Heart left ventricle (tissue), 16 donors: ENCODE measurements around the gene EPOP. TPM values are rescaled to one million over a fixed set of nuclear protein-coding genes. Genes with fewer than 3 reads are reported as not detected.

Experiments used
- ATAC-seq, 4 donors: fragments of 200-7000 bp; cut with Tn5 transposase; one replicate each; pipeline ENCODE4 v1.9.1; 2020 to 2022; ENCODE audit warnings: moderate library complexity in 4 of 4, mild to moderate bottlenecking in 3 of 4, moderate number of reproducible peaks in 1 of 4
- DNase-seq, 5 donors: peaks; one replicate each; pipeline ENCODE4 v3.0.0-alpha.2; 2020
- H3K27ac ChIP-seq, 12 donors: fragments of 200-600 bp; sonication (generic) in 4 of 12; one replicate each; pipeline versions ENCODE4 v1.5.0 to v1.8.0; 2016 to 2022; ENCODE audit warnings: mild to moderate bottlenecking in 2 of 12
- H3K27me3 ChIP-seq, 9 donors: fragments of 200-600 bp; sonication (generic) in 2 of 9; one replicate each; pipeline versions ENCODE4 v1.5.1 to v1.8.0; 2016 to 2022; ENCODE audit warnings: mild to moderate bottlenecking in 3 of 9
- H3K36me3 ChIP-seq, 9 donors: fragments of 200-600 bp; sonication (generic) in 2 of 9; one replicate each; pipeline versions ENCODE4 v1.5.0 to v1.8.0; 2018 to 2022; ENCODE audit warnings: mild to moderate bottlenecking in 2 of 9
- H3K4me1 ChIP-seq, 12 donors: fragments of 200-600 bp; sonication (generic) in 4 of 12; one replicate each; pipeline versions ENCODE4 v1.5.0 to v1.8.0; 2016 to 2022; ENCODE audit warnings: mild to moderate bottlenecking in 3 of 12
- H3K4me3 ChIP-seq, 12 donors: fragments of 200-600 bp; sonication (generic) in 4 of 12; one replicate each; pipeline versions ENCODE4 v1.5.0 to v1.8.0; 2017 to 2022; ENCODE audit warnings: mild to moderate bottlenecking in 9 of 12, moderate library complexity in 4 of 12
- H3K9me3 ChIP-seq, 12 donors: fragments of 200-600 bp; sonication (generic) in 4 of 12; one replicate each; pipeline versions ENCODE4 v1.5.0 to v1.8.0; 2016 to 2022; ENCODE audit warnings: mild to moderate bottlenecking in 1 of 12
- CTCF ChIP-seq, 12 donors: fragments of 200-600 bp; sonication (generic) in 4 of 12; IDR thresholded peaks; one replicate each; pipeline versions ENCODE4 v1.5.0 to v1.8.0; 2018 to 2022; ENCODE audit warnings: antibody characterized with exemption in 12 of 12, mild to moderate bottlenecking in 5 of 12
- POLR2A ChIP-seq, 2 donors: fragments of 450-650 bp; IDR thresholded peaks; one replicate each; pipeline ENCODE4 v1.6.1; 2017; ENCODE audit warnings: antibody characterized with exemption in 2 of 2, mild to moderate bottlenecking in 2 of 2, moderate library complexity in 2 of 2
- WGBS, 4 donors: extraction: QIAGEN DNeasy Blood & Tissue Kit in 2 of 4; methylation state at CpG; one replicate each; pipeline versions ENCODE4 v1.1.5 to v1.1.7; 2013 to 2018; 5-methylcytosine and 5-hydroxymethylcytosine counted together
- intact Hi-C, 10 donors: fragments of 100-400 bp; cut with DNase I; formaldehyde crosslinking; loops; one replicate each; pipeline versions ENCODE4 v1.11.1 to v1.14.2; 2022
- polyA plus RNA-seq, 2 donors: library from polyadenylated mRNA; stranded (reverse); fragments of 200-250 nt; gene quantifications; one replicate each; pipeline ENCODE4 v1.2.3, GENCODE V29; 2013
- total RNA-seq, 9 donors: library from RNA; depleted of rRNA in 2 of 9; stranded (reverse); fragments of >200 nt in 2 of 9; fragmentation: NEBNext Ultra II Directional in 3 of 9; extraction: Animal tissue kit (Norgen Biotek cat#: 25700) in 3 of 9; gene quantifications; one replicate each; pipeline versions ENCODE4 v1.1.0 to v1.2.4, GENCODE V29; 2016 to 2023
- donor health status: ischemic (EF 13 %, LVEDD 7.1; RV severe dilation, severe dysfunction).
- donor health status: healthy with polysubstance abuse.
- donor health status: DM: no; HTN: yes; CAD: no.
- donor health status: DM: no; HTN: no; CAD: no.
- donor health status: ischemic (EF 25% LVEDD 6.9; RV normal size, moderate dysfunction).
- donor health status: ischemic (EF 25% LVEDD 5.7; RV mildly dilated, moderate dysfunction).
- donor health status: healthy.
- donor health status: DM: yes; HTN: yes; CAD: no.
- donor health status: ischemic (EF 35%, LVEDD 5.7; RV mildly dilated, moderate dysfunction).
- donor health status: nonischemic (EF 11% LVEDD 7.7; RV severe dilation, severe dysfunction).
- donor health status: DM: yes; HTN: yes; CAD: no.
- donor health status: PGD.
- donor health status: ischemic (EF 29% LVEDD 5.4; RV normal size, mild dysfunction).
- donor health status: nonischemic (EF 23%, LVEDD 6.1; RV moderate dilation, normal function).

Gene EPOP
- total and polyA plus RNA-seq, 11 donors: 0.25 to 3.1 (median 0.94) TPM

GRCh38 chr17:38705523-38705802 lies 30.7 kb upstream of the EPOP start:
- DNase-seq: peak in 1 of 5 donors; percentile 56
- H3K4me1 ChIP-seq: peaks cover 4 to 62% (median 31%) of the 10 kb centered on the region in 12 donors
- intact Hi-C loops: loop anchor here in 1 of 10 donors (2.0 kb wide), 1 partner anchor 25 kb away; the partner anchor contains the start of gene CISD3
- 0 to 1% (median 1%) methylated on average over 9 to 31 of the region's 32 CpGs for WGBS, 4 donors
- no peaks in the 10 kb centered on the region for H3K9me3 ChIP-seq
- no peaks in the 10 kb centered on the region for H3K27me3 ChIP-seq
- peak overlapping the region; percentile 67 to 97 (median 87) for H3K4me3 ChIP-seq
- H3K27ac ChIP-seq: peak overlapping the region; percentile 87 to 99 (median 94)
- ATAC-seq: no peak
- H3K36me3 ChIP-seq: peaks cover 0 to 33% (median 28%) of the 10 kb centered on the region in 9 donors
- TF ChIP-seq CTCF (IDR thresholded peaks at IDR 0.05): no peak
- TF ChIP-seq POLR2A (IDR thresholded peaks at IDR 0.05): no peak

- Histone ChIP-seq H3K9me3 (no peaks in the 10 kb centered on the region), H3K4me1 (peaks cover 4 to 56% (median 31%) of the 10 kb centered on the region in 12 donors), H3K4me3 (peak within 1 kb of the TSS; percentile 67 to 97 (median 87)), H3K27ac (peak within 1 kb of the TSS; percentile 89 to 99 (median 97)), H3K27me3 (no peaks in the 10 kb centered on the region), H3K36me3 (peaks cover 0 to 27% (median 22%) of the 10 kb centered on the region in 9 donors)
- TF ChIP-seq CTCF (IDR thresholded peaks at IDR 0.05) (no peak), POLR2A (IDR thresholded peaks at IDR 0.05) (peak in 1 of 2 donors; percentile 39)
- intact Hi-C loops: loop anchor here in 2 of 10 donors (2.0 to 5.0 kb wide), 2 partner anchors 26 to 37 kb away; partner anchors contain the start of gene CISD3 (in 1 of the 2)
- DNase-seq (peak; percentile 85 to 89 (median 88)), ATAC-seq (peak; percentile 45 to 64 (median 52))
- 1 to 2% (median 1%) methylated on average over 50 to 99 of the region's 100 CpGs for WGBS, 4 donors
Observed at GRCh38 chr17:38704606-38705522, 30.1 kb upstream of the EPOP start, which contains the start of gene MLLT6. MLLT6 (plus strand) TSS chr17:38705273; CDS start chr17:38705633, 360 bp downstream.

GRCh38 chr17:38703742-38704605 lies 29.2 kb upstream of the EPOP start:
- WGBS, 4 donors: 0 to 1% (median 1%) methylated on average over 37 to 50 of the region's 50 CpGs
- Histone ChIP-seq H3K9me3 (no peaks in the 10 kb centered on the region), H3K4me1 (peaks cover 4 to 63% (median 31%) of the 10 kb centered on the region in 12 donors), H3K36me3 (peaks cover 0 to 18% (median 13%) of the 10 kb centered on the region in 9 donors), H3K27ac (peak overlapping the region; percentile 89 to 99 (median 97)), H3K4me3 (peak overlapping the region; percentile 45 to 97 (median 87)), H3K27me3 (no peaks in the 10 kb centered on the region)
- TF ChIP-seq CTCF (IDR thresholded peaks at IDR 0.05): peak in 1 of 12 donors; percentile 14
- peak in 1 of 2 donors; percentile 54 for TF ChIP-seq POLR2A (IDR thresholded peaks at IDR 0.05)
- ATAC-seq: peak; percentile 43 to 60 (median 52)
- DNase-seq: peak; percentile 75 to 90 (median 87)
- intact Hi-C loops: loop anchor here in 3 of 10 donors (1.0 to 5.0 kb wide), 5 partner anchors 26 to 45 kb away; partner anchors contain the start of genes CISD3 (in 2 of the 3) and PCGF2 (in 1 of the 3)
